ENCODE results near the gene PTPN12. TPM values are rescaled to one million over a fixed set of nuclear protein-coding genes. Genes with fewer than 3 reads are reported as not detected.
A peak's percentile ranks its signal among the peaks of the same experiment; 100 is the strongest.
"Not testable (repeated sequence)": the region's sequence is repeated elsewhere in the genome, so short reads cannot be mapped to it uniquely, and the experiment has no call there.

The PTPN12 gene
- total and polyA plus RNA-seq, 7 experiments from 2014 or later = 1.4 to 50.0 (median 22.6) TPM

DNA sequence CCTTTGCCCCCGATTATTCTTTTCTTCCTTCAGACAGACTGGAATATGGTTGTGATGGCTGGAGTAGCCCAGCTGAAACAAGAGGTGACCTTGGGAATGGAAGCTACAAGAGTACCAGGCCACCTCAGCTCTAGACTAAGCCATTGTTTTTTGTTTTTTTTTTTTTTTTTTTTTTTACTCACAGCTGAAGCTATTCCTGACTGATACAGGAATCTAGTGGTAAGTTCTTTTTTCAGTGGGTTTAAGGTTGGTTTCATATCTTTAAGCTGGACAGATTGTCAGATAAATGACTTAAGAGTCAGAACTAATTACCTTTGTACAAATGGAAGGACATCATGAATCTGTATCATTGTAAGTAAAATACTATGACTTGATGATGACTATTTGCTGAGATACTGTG is 30.2 kb upstream of the PTPN12 start:
- no peaks in the 10 kb centered on the region for H3K27me3 ChIP-seq (ENCODE audit: control insufficient read depth in 2 of 2, insufficient read depth in 2 of 2, low read length in 2 of 2)
- H3K4me3 ChIP-seq (ENCODE audit: low read length) = no peak overlapping the region
- POLR2A ChIA-PET = interaction anchor here (0.7 kb wide), 1 partner anchor 135 kb away, joined by 4 read pairs; no protein-coding TSS in a partner anchor
- no peak overlapping the region for H3K27ac ChIP-seq (ENCODE audit: low read depth, low read length)
- ATAC-seq = no peak
- intact Hi-C loops (cut with micrococcal nuclease) = no loop called here
- DNase-seq = no peak
- H3K27me3 Mint-ChIP-seq = peaks cover 0 to 18% (median 0%) of the 10 kb centered on the region in 5 donors
- H3K4me3 Mint-ChIP-seq = no peak overlapping the region
- no peaks in the 10 kb centered on the region for H3K9me3 ChIP-seq (ENCODE audit: control insufficient read depth in 2 of 3, low read length in 3 of 3)
- CTCF ChIA-PET = no interaction called here
- no peaks in the 10 kb centered on the region for H3K36me3 ChIP-seq (ENCODE audit: control insufficient read depth in 2 of 3, insufficient read depth in 3 of 3, low read length in 3 of 3)
- H3K4me1 Mint-ChIP-seq = no peaks in the 10 kb centered on the region
- H3K36me3 Mint-ChIP-seq = no peaks in the 10 kb centered on the region
- no peak overlapping the region for H3K27ac Mint-ChIP-seq
- H3K9me3 Mint-ChIP-seq = peaks cover 0 to 2% (median 0%) of the 10 kb centered on the region in 11 donors
- H3K4me1 ChIP-seq (ENCODE audit: control insufficient read depth in 2 of 2, insufficient read depth in 2 of 2, low read length in 2 of 2) = no peaks in the 10 kb centered on the region

DNA sequence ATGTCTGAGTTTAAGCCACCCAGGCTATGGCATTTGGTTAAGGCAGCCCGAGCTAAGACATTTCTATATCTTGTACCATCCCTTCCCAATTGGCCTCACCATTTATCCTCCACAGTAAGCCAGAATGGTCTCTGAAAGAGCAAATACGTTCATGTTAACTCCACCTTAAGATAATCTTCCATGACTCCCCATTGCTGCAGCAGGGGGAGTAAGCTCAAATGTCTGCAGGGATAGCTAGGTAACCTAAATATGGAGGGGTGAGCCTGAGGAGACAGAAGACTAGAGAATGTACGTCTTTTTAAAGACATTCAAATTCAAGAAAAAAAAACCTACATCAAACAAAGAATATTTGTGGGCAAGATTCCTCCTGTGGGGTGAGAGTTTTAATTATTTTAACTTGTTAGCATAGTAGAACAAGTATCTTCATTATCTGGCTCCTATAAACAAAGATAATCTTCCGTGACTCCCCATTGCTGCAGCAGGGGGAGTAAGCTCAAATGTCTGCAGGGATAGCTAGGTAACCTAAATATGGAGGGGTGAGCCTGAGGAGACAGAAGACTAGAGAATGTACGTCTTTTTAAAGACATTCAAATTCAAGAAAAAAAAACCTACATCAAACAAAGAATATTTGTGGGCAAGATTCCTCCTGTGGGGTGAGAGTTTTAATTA is 24.0 kb upstream of the PTPN12 start:
- H3K9me3 ChIP-seq (ENCODE audit: control insufficient read depth in 2 of 3, low read length in 3 of 3); DNase-seq; H3K4me1 Mint-ChIP-seq; H3K4me3 Mint-ChIP-seq; H3K27me3 ChIP-seq (ENCODE audit: control insufficient read depth in 2 of 2, insufficient read depth in 2 of 2, low read length in 2 of 2); H3K4me1 ChIP-seq (ENCODE audit: control insufficient read depth in 2 of 2, insufficient read depth in 2 of 2, low read length in 2 of 2); H3K4me3 ChIP-seq (ENCODE audit: low read length); CTCF ChIA-PET; intact Hi-C loops (cut with micrococcal nuclease); H3K27ac Mint-ChIP-seq; H3K27ac ChIP-seq (ENCODE audit: low read depth, low read length); POLR2A ChIA-PET; H3K36me3 Mint-ChIP-seq; H3K9me3 Mint-ChIP-seq; H3K36me3 ChIP-seq (ENCODE audit: control insufficient read depth in 2 of 3, insufficient read depth in 3 of 3, low read length in 3 of 3); ATAC-seq: not testable (repeated sequence)
- peaks cover 0 to 15% (median 0%) of the 10 kb centered on the region in 5 donors for H3K27me3 Mint-ChIP-seq

DNA sequence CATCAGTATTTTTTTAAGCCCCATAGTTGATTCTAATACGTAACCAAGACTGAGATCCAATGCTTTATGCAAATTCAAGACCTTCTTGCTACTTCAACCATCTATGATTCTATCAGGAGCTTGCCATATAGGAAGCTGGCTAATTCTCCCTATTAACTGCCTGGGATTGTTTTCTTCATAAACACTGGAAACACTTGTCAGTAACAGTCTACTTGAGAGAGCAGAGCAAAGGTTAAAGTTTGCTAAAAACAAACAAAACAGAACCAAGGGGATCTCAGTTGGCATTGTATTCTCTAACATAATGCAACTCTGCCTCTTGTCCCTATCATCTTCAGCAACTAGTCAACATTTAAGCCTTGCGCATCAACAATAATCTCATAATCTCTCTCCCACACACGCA is 21.0 kb upstream of the PTPN12 start:
- H3K9me3 ChIP-seq (ENCODE audit: control insufficient read depth in 2 of 3, low read length in 3 of 3) = no peaks in the 10 kb centered on the region
- Mint-ChIP-seq H3K36me3 (no peaks in the 10 kb centered on the region), H3K27ac (no peak overlapping the region), H3K27me3 (peaks cover 0 to 11% (median 0%) of the 10 kb centered on the region in 5 donors), H3K9me3 (no peaks in the 10 kb centered on the region), H3K4me3 (no peak overlapping the region), H3K4me1 (peaks cover 0 to 6% (median 0%) of the 10 kb centered on the region in 7 donors)
- no peak for ATAC-seq
- no peak overlapping the region for H3K4me3 ChIP-seq (ENCODE audit: low read length)
- H3K4me1 ChIP-seq (ENCODE audit: control insufficient read depth in 2 of 2, insufficient read depth in 2 of 2, low read length in 2 of 2) = no peaks in the 10 kb centered on the region
- POLR2A ChIA-PET = no interaction called here
- intact Hi-C loops (cut with micrococcal nuclease) = no loop called here
- CTCF ChIA-PET = no interaction called here
- H3K27me3 ChIP-seq (ENCODE audit: control insufficient read depth in 2 of 2, insufficient read depth in 2 of 2, low read length in 2 of 2) = no peaks in the 10 kb centered on the region
- H3K36me3 ChIP-seq (ENCODE audit: control insufficient read depth in 2 of 3, insufficient read depth in 3 of 3, low read length in 3 of 3) = no peaks in the 10 kb centered on the region
- no peak overlapping the region for H3K27ac ChIP-seq (ENCODE audit: low read depth, low read length)
- no peak for DNase-seq

DNA sequence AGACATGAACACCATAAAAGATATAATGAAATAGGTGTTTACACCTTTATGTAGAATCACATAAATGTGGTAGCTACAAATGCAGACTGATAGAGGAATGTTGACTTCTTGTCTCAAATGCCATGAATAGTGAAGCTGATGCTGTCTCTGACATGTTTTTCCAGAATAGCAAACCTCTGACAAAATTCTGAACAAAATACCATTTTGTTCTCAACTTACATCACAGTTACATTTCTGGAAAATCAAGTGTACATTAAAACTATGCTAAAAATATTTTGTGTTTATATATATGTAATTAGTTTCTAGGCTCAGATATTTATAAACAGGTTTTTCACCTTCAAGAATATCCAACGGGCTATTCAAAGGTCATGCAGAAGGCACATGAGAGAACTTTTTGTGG is 16.8 kb upstream of the PTPN12 start:
- H3K4me1 ChIP-seq (ENCODE audit: control insufficient read depth in 2 of 2, insufficient read depth in 2 of 2, low read length in 2 of 2) = no peaks in the 10 kb centered on the region
- intact Hi-C loops (cut with micrococcal nuclease) = no loop called here
- ATAC-seq (no peak), DNase-seq (no peak)
- H3K4me3 Mint-ChIP-seq = no peak overlapping the region
- no peaks in the 10 kb centered on the region for H3K36me3 Mint-ChIP-seq
- no peak overlapping the region for H3K27ac Mint-ChIP-seq
- no peak overlapping the region for H3K27ac ChIP-seq (ENCODE audit: low read depth, low read length)
- no peaks in the 10 kb centered on the region for H3K9me3 ChIP-seq (ENCODE audit: control insufficient read depth in 2 of 3, low read length in 3 of 3)
- ChIA-PET CTCF (no interaction called here), POLR2A (no interaction called here)
- H3K36me3 ChIP-seq (ENCODE audit: control insufficient read depth in 2 of 3, insufficient read depth in 3 of 3, low read length in 3 of 3) = no peaks in the 10 kb centered on the region
- no peak overlapping the region for H3K4me3 ChIP-seq (ENCODE audit: low read length)
- peaks cover 0 to 17% (median 0%) of the 10 kb centered on the region in 5 donors for H3K27me3 Mint-ChIP-seq
- peaks cover 0 to 6% of the 10 kb centered on the region in 2 donors for H3K27me3 ChIP-seq (ENCODE audit: control insufficient read depth in 2 of 2, insufficient read depth in 2 of 2, low read length in 2 of 2)
- H3K9me3 Mint-ChIP-seq = peaks cover 0 to 2% (median 0%) of the 10 kb centered on the region in 11 donors
- peaks cover 0 to 12% (median 0%) of the 10 kb centered on the region in 7 donors for H3K4me1 Mint-ChIP-seq

DNA sequence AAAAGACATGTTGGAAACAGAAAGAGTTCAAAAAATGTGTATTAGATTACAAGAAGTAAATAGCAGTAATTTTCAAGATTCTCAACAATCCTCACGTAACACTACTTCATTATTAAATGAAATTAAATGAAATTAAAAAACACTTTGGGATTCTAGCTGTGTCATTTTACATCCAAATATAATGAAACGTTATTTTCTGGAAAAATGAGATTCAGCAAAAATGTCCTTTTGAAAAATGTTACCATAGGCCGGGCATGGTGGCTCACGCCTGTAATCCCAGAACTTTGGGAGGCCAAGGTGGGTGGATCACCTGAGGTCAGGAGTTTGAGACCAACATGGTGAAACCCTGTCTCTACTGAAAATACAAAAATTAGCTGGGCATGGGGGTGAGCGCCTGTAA is 15.6 kb upstream of the PTPN12 start:
- Mint-ChIP-seq H3K4me1 (peaks cover 0 to 12% (median 0%) of the 10 kb centered on the region in 7 donors), H3K27me3 (peaks cover 0 to 18% (median 0%) of the 10 kb centered on the region in 5 donors)
- H3K27me3 ChIP-seq (ENCODE audit: control insufficient read depth in 2 of 2, insufficient read depth in 2 of 2, low read length in 2 of 2); H3K9me3 ChIP-seq (ENCODE audit: control insufficient read depth in 2 of 3, low read length in 3 of 3); H3K27ac ChIP-seq (ENCODE audit: low read depth, low read length); H3K4me1 ChIP-seq (ENCODE audit: control insufficient read depth in 2 of 2, insufficient read depth in 2 of 2, low read length in 2 of 2); H3K9me3 Mint-ChIP-seq; H3K36me3 ChIP-seq (ENCODE audit: control insufficient read depth in 2 of 3, insufficient read depth in 3 of 3, low read length in 3 of 3); H3K4me3 ChIP-seq (ENCODE audit: low read length); H3K36me3 Mint-ChIP-seq; H3K4me3 Mint-ChIP-seq; POLR2A ChIA-PET; DNase-seq; intact Hi-C loops (cut with micrococcal nuclease); CTCF ChIA-PET; ATAC-seq; H3K27ac Mint-ChIP-seq: not testable (repeated sequence)

DNA sequence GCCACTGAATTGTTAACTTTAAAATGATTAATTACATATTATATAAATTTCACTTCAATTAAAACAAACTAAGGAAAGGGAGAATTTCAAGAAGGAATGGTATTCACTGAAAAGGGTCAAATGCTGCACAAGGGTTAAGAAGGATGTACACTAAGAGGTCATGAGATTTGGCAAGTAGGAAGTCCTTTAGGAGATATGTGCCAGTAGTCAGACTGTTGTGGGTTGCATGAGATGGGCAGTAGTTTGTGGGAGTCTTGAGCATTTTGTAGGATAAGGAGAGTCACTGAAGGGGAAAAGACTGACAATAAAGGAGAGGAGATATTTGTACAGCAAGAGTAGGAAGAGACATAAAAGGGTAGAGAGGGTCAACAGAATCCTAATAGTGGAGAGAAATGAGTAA is 12.4 kb upstream of the PTPN12 start:
- POLR2A ChIA-PET = no interaction called here
- Histone ChIP-seq H3K4me3 (ENCODE audit: low read length) (no peak overlapping the region), H3K9me3 (ENCODE audit: control insufficient read depth in 2 of 3, low read length in 3 of 3) (no peaks in the 10 kb centered on the region), H3K27me3 (ENCODE audit: control insufficient read depth in 2 of 2, insufficient read depth in 2 of 2, low read length in 2 of 2) (peaks cover 0 to 6% of the 10 kb centered on the region in 2 donors), H3K4me1 (ENCODE audit: control insufficient read depth in 2 of 2, insufficient read depth in 2 of 2, low read length in 2 of 2) (no peaks in the 10 kb centered on the region), H3K27ac (ENCODE audit: low read depth, low read length) (no peak overlapping the region), H3K36me3 (ENCODE audit: control insufficient read depth in 2 of 3, insufficient read depth in 3 of 3, low read length in 3 of 3) (no peaks in the 10 kb centered on the region)
- Mint-ChIP-seq H3K9me3 (peaks cover 0 to 2% (median 0%) of the 10 kb centered on the region in 11 donors), H3K27ac (peak overlapping the region in 1 of 9 donors; percentile 0), H3K27me3 (peaks cover 0 to 23% (median 0%) of the 10 kb centered on the region in 5 donors), H3K4me1 (peaks cover 0 to 6% (median 0%) of the 10 kb centered on the region in 7 donors), H3K4me3 (no peak overlapping the region), H3K36me3 (no peaks in the 10 kb centered on the region)
- CTCF ChIA-PET = no interaction called here
- ATAC-seq (no peak), DNase-seq (no peak)
- intact Hi-C loops (cut with micrococcal nuclease) = loop anchor here in 1 of 2 donors (1.0 kb wide), 1 partner anchor 31 kb away; no protein-coding TSS in a partner anchor

DNA sequence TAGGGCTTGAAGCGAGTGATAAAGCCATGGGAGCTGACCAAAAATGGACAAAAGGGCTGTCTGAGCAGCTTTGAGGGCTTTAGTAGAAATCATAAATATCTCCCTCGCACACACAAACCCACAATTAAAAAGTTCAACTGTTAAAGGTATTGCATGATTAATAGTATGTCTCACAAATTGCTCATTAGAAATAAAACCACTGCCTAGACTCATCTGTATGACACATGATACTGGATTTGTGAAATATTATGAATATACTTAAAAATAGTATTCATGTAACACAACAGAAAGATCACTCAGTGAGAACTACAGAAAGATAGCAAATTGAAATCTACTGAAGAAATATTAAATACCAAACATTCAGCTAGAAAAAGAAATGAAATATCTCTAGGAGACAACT is 11.9 kb upstream of the PTPN12 start:
- Histone ChIP-seq H3K4me3 (ENCODE audit: low read length) (no peak overlapping the region), H3K27me3 (ENCODE audit: control insufficient read depth in 2 of 2, insufficient read depth in 2 of 2, low read length in 2 of 2) (peaks cover 0 to 6% of the 10 kb centered on the region in 2 donors), H3K4me1 (ENCODE audit: control insufficient read depth in 2 of 2, insufficient read depth in 2 of 2, low read length in 2 of 2) (no peaks in the 10 kb centered on the region), H3K36me3 (ENCODE audit: control insufficient read depth in 2 of 3, insufficient read depth in 3 of 3, low read length in 3 of 3) (no peaks in the 10 kb centered on the region), H3K27ac (ENCODE audit: low read depth, low read length) (no peak overlapping the region), H3K9me3 (ENCODE audit: control insufficient read depth in 2 of 3, low read length in 3 of 3) (no peaks in the 10 kb centered on the region)
- H3K27ac Mint-ChIP-seq = no peak overlapping the region
- ATAC-seq = no peak
- peaks cover 0 to 2% (median 0%) of the 10 kb centered on the region in 11 donors for H3K9me3 Mint-ChIP-seq
- ChIA-PET CTCF (no interaction called here), POLR2A (interaction anchor here (0.6 kb wide), 1 partner anchor 54 kb away, joined by 3 read pairs; no protein-coding TSS in a partner anchor)
- no peak for DNase-seq
- intact Hi-C loops (cut with micrococcal nuclease) = loop anchor here in 1 of 2 donors (1.0 kb wide), 1 partner anchor 30 kb away; no protein-coding TSS in a partner anchor
- H3K27me3 Mint-ChIP-seq = peaks cover 0 to 23% (median 0%) of the 10 kb centered on the region in 5 donors
- peaks cover 0 to 8% (median 0%) of the 10 kb centered on the region in 7 donors for H3K4me1 Mint-ChIP-seq
- H3K36me3 Mint-ChIP-seq = no peaks in the 10 kb centered on the region
- no peak overlapping the region for H3K4me3 Mint-ChIP-seq

All from naive thymus-derived CD4-positive, alpha-beta T cell (primary cell).